Activated CD8-positive, alpha-beta T cell treated with anti-CD3 and anti-CD28 coated beads for 36 hours (primary cell): ENCODE results near the gene PPP2R3A. TPM values are rescaled to one million over a fixed set of nuclear protein-coding genes. Genes with fewer than 3 reads are reported as not detected.

Source experiments
- ATAC-seq: fragments of 200-7000 bp; cut with Tn5 transposase; one replicate; pipeline ENCODE4 v1.10.0; 2021; ENCODE audit warnings: mild to moderate bottlenecking, moderate library complexity
- CTCF ChIA-PET: fragments of 350-600 bp; sonication (Branson Sonifier 250); formaldehyde crosslinking; loops from one replicate; lab custom pipeline; 2021; ENCODE audit warnings: antibody characterized with exemption; lab: Charles Lee
- POLR2A ChIA-PET: fragments of 350-600 bp; sonication (Branson Sonifier 250); formaldehyde crosslinking; loops from one replicate; lab custom pipeline; 2021; ENCODE audit warnings: antibody characterized with exemption; lab: Charles Lee
- DNase-seq: peaks from one replicate; pipeline ENCODE4 v3.0.0-alpha.2; 2020
- H3K27ac Mint-ChIP-seq: one replicate; pipeline ENCODE4 v1.8.0; 2021; ENCODE audit warnings: mild to moderate bottlenecking, mixed read lengths
- H3K27me3 Mint-ChIP-seq: one replicate; pipeline ENCODE4 v1.8.0; 2021; ENCODE audit warnings: mixed read lengths
- H3K36me3 Mint-ChIP-seq: one replicate; pipeline ENCODE4 v1.8.0; 2021; ENCODE audit warnings: low read depth, mixed read lengths
- H3K4me1 Mint-ChIP-seq: one replicate; pipeline ENCODE4 v1.8.0; 2021; ENCODE audit warnings: low read depth, mixed read lengths
- H3K4me3 Mint-ChIP-seq: one replicate; pipeline ENCODE4 v1.8.0; 2021; ENCODE audit warnings: mild to moderate bottlenecking, moderate library complexity, mixed read lengths
- H3K9me3 Mint-ChIP-seq: one replicate; pipeline ENCODE4 v1.8.0; 2021; ENCODE audit warnings: mixed read lengths
- CTCF ChIP-seq: fragments of 200-600 bp; IDR thresholded peaks from one replicate; pipeline ENCODE4 v1.8.0; 2022; ENCODE audit warnings: antibody characterized with exemption, mild to moderate bottlenecking
- intact Hi-C: fragments of 100-400 bp; cut with micrococcal nuclease; formaldehyde crosslinking; loops from one replicate; pipeline ENCODE4 v1.10.0; 2022
- total RNA-seq, 2 experiments: library from RNA; stranded (reverse); gene quantifications; one replicate each; pipeline ENCODE4 v1.2.3, GENCODE V29; 2021

Gene PPP2R3A
- total RNA-seq, 2 experiments from 2014 or later, result 0.16 to 0.51 TPM

- Mint-ChIP-seq H3K4me1 (peaks cover 17% of the 10 kb centered on the region), H3K4me3 (peak overlapping the region; percentile 98), H3K27ac (peak overlapping the region; percentile 98), H3K9me3 (peaks cover 4% of the 10 kb centered on the region), H3K36me3 (peaks cover 34% of the 10 kb centered on the region), H3K27me3 (peaks cover 3% of the 10 kb centered on the region)
- no peak for TF ChIP-seq CTCF
- POLR2A ChIA-PET, result interaction anchor here (0.6 to 6.6 kb wide), 8 partner anchors 10 to 1662 kb away, joined by 3 to 87 read pairs (median 7); partner anchors contain the start of genes PCCB and STAG1
- ATAC-seq (no peak), DNase-seq (no peak)
- CTCF ChIA-PET, result interaction anchor here (1.1 to 2.3 kb wide), 5 partner anchors 18 to 817 kb away, joined by 4 to 11 read pairs (median 6); partner anchors contain the start of genes PCCB and STAG1
- intact Hi-C loops, result loop anchor here (2.0 kb wide), 1 partner anchor 54 kb away; the partner anchor contains the start of gene PCCB
These were observed 231.7 kb downstream of the PPP2R3A start for GRCh38 chr3:136197159-136197793.

Other genes with a start within 250 kb of the PPP2R3A start
- 10 to 100 TPM; 35.8 to 36.8 TPM for gene MSL2, start 230.6 kb downstream of the PPP2R3A start, total RNA-seq